ENCODE measurements around the gene ANKRD60. TPM values are rescaled to one million over a fixed set of nuclear protein-coding genes. Genes with fewer than 3 reads are reported as not detected.

Gene ANKRD60
- total and polyA plus RNA-seq, 5 donors: not detected

DNA sequence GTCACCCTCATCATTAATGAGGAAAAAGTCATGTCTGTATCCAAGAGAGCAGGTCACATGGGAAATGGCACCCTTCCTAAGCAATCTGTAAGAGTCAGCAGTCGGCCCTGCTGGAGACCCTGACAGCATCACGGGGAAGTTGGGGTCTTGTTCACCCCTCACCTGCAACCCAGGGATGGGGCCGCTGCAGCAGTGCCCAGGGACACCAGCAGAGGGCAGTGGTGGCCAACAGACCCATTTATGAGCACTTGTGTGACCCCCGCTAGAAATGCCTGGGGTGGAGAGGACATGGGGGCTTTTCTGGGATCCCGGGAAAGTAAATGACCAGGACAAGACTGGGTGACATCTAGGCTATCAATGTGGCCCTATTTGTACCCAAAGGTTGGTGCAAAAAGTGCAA is 35.9 kb downstream of the ANKRD60 start:
- intact Hi-C loops (cut with DNase I): no loop called here
- no peak overlapping the region for H3K4me3 ChIP-seq (ENCODE audit: low read length)
- H3K27me3 ChIP-seq (ENCODE audit: control insufficient read depth, insufficient read depth): no peaks in the 10 kb centered on the region
- no peak overlapping the region for H3K27ac ChIP-seq (ENCODE audit: low read length)
- H3K9me3 ChIP-seq (ENCODE audit: control insufficient read depth, low read length): no peaks in the 10 kb centered on the region
- WGBS: 48% methylated on average over 5 of the region's 5 CpGs
- ATAC-seq (no peak), DNase-seq (no peak)
- H3K4me1 ChIP-seq (ENCODE audit: control insufficient read depth, insufficient read depth, low read length): no peaks in the 10 kb centered on the region

DNA sequence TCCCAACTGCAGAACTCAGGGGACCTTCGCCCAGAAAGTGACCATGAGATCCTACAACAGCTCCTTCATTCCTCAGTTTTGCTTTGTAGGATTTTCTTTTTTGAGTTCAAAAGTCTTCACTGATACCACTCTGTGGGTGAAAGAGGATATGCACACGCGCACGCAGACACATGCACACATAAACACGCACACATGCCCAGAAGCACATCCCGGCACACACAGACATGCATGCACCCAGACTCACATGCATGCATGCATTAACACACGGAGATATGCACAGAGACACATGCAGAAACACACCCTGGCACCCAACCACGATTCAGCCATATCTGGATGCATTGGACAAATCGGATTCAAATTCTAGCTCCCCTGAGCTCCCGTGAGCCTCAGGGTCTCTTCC is 36.4 kb downstream of the ANKRD60 start:
- DNase-seq: no peak
- H3K27me3 ChIP-seq (ENCODE audit: control insufficient read depth, insufficient read depth): no peaks in the 10 kb centered on the region
- no peak overlapping the region for H3K4me3 ChIP-seq (ENCODE audit: low read length)
- H3K4me1 ChIP-seq (ENCODE audit: control insufficient read depth, insufficient read depth, low read length): no peaks in the 10 kb centered on the region
- intact Hi-C loops (cut with DNase I): no loop called here
- WGBS: 79% methylated on average over 10 of the region's 10 CpGs
- H3K9me3 ChIP-seq (ENCODE audit: control insufficient read depth, low read length): no peaks in the 10 kb centered on the region
- ATAC-seq: no peak
- no peak overlapping the region for H3K27ac ChIP-seq (ENCODE audit: low read length)

DNA sequence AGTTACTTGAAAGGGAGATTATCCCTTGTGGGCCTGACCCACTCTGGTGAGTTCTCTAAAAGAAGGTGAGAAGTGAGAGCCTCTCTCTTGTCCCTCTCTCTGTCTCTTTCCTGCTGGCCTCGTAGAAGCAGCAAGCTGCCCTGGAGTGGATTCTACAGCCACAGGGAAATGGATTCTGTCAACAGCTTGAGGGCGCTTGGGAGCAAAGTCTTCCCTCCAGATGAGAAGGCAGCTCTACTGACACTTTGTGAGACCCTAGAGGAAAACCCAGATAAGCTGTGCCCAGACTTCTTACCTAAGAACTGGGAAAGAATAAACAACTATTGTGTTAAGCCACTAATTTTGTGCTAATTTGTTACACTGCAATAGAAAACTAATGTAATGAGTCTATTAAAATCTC is 39.9 kb downstream of the ANKRD60 start:
- no peaks in the 10 kb centered on the region for H3K27me3 ChIP-seq (ENCODE audit: control insufficient read depth, insufficient read depth)
- no peak overlapping the region for H3K4me3 ChIP-seq (ENCODE audit: low read length)
- DNase-seq (no peak), ATAC-seq (no peak)
- no peaks in the 10 kb centered on the region for H3K9me3 ChIP-seq (ENCODE audit: control insufficient read depth, low read length)
- intact Hi-C loops (cut with DNase I): loop anchor here in 1 of 4 donors (10.0 kb wide), 1 partner anchor 534 kb away; no protein-coding TSS in a partner anchor
- H3K27ac ChIP-seq (ENCODE audit: low read length): no peak overlapping the region
- WGBS: 26% methylated on average over 2 of the region's 2 CpGs
- H3K4me1 ChIP-seq (ENCODE audit: control insufficient read depth, insufficient read depth, low read length): no peaks in the 10 kb centered on the region

DNA sequence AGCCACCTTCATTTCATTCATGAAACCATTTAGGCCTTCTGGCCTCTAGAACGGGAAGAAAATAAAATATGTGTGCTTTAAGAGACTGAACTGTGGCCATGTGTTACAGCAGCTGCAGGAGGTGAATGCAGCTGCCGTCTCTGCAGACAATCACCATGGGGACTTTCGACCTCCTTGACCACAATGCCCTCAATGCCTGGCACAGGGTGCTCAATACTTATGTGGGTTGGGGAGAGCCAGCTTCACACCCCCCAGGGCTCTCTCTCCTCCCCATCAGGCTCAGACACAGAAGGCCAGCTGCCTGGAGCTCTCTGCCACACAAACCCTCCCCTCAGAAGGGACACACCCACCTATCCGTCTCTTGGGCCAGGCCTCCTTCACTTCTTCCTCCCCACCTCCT is 43.5 kb downstream of the ANKRD60 start:
- DNase-seq: no peak
- H3K4me1 ChIP-seq (ENCODE audit: control insufficient read depth, insufficient read depth, low read length): no peaks in the 10 kb centered on the region
- no peak overlapping the region for H3K27ac ChIP-seq (ENCODE audit: low read length)
- no peak for ATAC-seq
- no peaks in the 10 kb centered on the region for H3K9me3 ChIP-seq (ENCODE audit: control insufficient read depth, low read length)
- no peaks in the 10 kb centered on the region for H3K27me3 ChIP-seq (ENCODE audit: control insufficient read depth, insufficient read depth)
- H3K4me3 ChIP-seq (ENCODE audit: low read length): no peak overlapping the region
- WGBS: 93% methylated on average over 4 of the region's 4 CpGs
- intact Hi-C loops (cut with DNase I): loop anchor here in 1 of 4 donors (10.0 kb wide), 1 partner anchor 530 kb away; no protein-coding TSS in a partner anchor

DNA sequence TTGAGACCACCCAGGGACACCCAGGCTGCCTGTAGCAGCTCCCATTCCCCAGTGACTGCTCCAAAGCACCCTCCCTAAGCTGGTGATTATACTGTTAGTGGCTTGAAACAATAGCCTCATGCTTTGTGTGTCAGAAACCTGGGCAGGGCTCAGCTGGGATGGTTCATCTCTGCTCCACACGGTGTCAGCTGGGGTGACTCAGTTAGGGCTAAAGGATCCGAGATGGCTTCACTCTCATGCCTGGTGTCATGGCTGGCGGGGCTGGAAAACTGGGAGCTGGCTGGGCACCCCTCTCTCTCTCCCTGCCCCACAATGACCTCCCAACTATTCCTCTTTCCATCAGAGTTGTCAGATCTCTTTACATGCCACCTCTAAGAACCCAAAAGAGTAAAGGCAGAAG is 44.4 kb downstream of the ANKRD60 start:
- no peaks in the 10 kb centered on the region for H3K4me1 ChIP-seq (ENCODE audit: control insufficient read depth, insufficient read depth, low read length)
- ATAC-seq: no peak
- intact Hi-C loops (cut with DNase I): loop anchor here in 1 of 4 donors (10.0 kb wide), 1 partner anchor 529 kb away; no protein-coding TSS in a partner anchor
- H3K27me3 ChIP-seq (ENCODE audit: control insufficient read depth, insufficient read depth): no peaks in the 10 kb centered on the region
- no peak overlapping the region for H3K27ac ChIP-seq (ENCODE audit: low read length)
- DNase-seq: no peak
- no peak overlapping the region for H3K4me3 ChIP-seq (ENCODE audit: low read length)
- no peaks in the 10 kb centered on the region for H3K9me3 ChIP-seq (ENCODE audit: control insufficient read depth, low read length)
- 94% methylated on average over 3 of the region's 3 CpGs for WGBS

DNA sequence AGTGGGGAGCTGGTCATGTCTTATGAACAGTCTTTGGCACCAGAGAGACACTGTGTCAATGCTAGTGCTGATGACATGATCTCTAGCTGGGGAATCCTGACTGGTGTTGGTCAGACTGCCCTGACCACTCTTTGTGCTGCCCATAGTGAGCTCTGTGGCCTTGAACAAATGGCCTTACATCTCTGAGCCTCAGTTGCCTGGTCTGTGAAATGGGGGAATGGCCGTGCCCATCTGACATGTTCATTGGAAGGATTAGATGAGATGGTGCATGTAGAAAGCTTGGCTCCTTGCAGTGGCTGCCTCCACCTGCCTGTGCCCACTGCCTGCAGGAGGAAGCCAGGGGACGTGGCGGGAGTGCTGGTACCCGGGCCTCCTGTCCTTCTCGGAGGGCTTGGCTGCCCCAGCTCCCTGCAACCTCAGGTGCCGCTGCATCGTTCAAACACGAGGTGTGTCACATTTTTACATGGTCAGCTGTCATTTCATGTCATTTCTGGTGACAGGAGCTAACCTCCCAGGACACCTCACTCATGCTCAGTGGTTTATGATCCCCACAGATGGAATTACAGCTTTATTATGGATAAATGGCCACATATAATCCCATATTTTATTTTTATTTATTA is 45.8 kb downstream of the ANKRD60 start:
- 93% methylated on average over 8 of the region's 8 CpGs for WGBS
- Histone ChIP-seq H3K4me1 (ENCODE audit: control insufficient read depth, insufficient read depth, low read length) (no peaks in the 10 kb centered on the region), H3K27ac (ENCODE audit: low read length) (no peak overlapping the region), H3K9me3 (ENCODE audit: control insufficient read depth, low read length) (no peaks in the 10 kb centered on the region), H3K4me3 (ENCODE audit: low read length) (no peak overlapping the region), H3K27me3 (ENCODE audit: control insufficient read depth, insufficient read depth) (no peaks in the 10 kb centered on the region)
- DNase-seq: no peak
- intact Hi-C loops (cut with DNase I): loop anchor here in 1 of 4 donors (10.0 kb wide), 1 partner anchor 528 kb away; no protein-coding TSS in a partner anchor
- no peak for ATAC-seq

DNA sequence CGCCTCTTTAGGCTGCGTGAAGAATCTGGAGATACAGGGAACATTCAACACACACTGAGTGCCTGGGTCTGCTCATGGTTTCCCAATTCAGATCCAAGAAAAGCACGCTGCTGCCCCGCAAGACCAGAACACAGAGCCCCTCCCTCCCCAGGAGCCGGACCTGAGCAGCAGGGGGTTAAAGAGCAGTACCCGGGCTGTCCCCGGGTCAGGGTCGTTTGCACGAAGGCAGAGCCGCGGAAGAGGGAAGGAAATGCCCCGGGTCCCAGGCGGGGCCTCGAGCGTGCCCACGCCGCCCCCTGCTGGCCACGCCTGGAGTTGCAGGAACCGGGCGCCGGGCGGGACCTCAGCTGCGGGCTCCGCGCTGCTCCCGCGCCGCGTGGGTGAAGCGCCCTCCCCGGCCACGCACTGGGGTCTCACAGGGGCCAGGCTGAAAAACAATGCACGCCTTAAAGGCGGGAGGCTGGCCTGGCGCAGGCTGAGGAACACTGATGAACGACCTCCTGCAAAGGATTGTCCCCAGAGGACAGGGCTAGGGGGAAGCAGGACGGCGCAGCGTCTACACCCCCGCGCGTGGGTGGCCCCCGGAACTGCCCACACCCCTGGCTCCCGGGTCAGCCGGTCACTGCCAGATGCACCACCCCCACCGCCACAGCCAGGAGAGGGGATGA is 48.9 kb downstream of the ANKRD60 start:
- WGBS: 2% methylated on average over 46 of the region's 46 CpGs
- no peak overlapping the region for H3K27ac ChIP-seq (ENCODE audit: low read length)
- intact Hi-C loops (cut with DNase I): loop anchor here (2.0 to 10.0 kb wide), 2 partner anchors 525 kb away; no protein-coding TSS in a partner anchor

DNA sequence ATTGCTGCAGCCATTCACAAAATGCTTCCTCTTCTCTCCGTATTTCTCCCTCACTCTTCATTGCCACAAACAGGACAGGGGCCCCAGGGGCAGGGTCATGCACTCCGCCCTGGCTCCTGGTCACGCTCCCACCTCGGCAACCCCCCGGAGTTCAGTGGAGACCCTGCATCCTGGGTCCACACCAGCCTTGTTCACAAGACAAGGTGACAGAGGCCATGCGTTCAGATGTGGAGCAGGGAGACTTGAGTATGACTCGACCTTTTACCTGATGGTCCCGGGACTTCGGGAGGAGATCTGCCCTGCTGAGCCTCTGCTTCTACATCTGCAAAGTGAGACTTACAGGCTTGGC is 49.4 kb downstream of the ANKRD60 start:
- H3K27ac ChIP-seq (ENCODE audit: low read length): no peak overlapping the region
- H3K9me3 ChIP-seq (ENCODE audit: control insufficient read depth, low read length): no peaks in the 10 kb centered on the region
- 54% methylated on average over 9 of the region's 9 CpGs for WGBS
- no peak for ATAC-seq
- H3K4me1 ChIP-seq (ENCODE audit: control insufficient read depth, insufficient read depth, low read length): no peaks in the 10 kb centered on the region
- no peaks in the 10 kb centered on the region for H3K27me3 ChIP-seq (ENCODE audit: control insufficient read depth, insufficient read depth)
- DNase-seq: no peak
- intact Hi-C loops (cut with DNase I): loop anchor here in 3 of 4 donors (2.0 to 10.0 kb wide), 2 partner anchors 524 kb away; no protein-coding TSS in a partner anchor
- H3K4me3 ChIP-seq (ENCODE audit: low read length): no peak overlapping the region

More for the DNA sequence above, 48.9 kb downstream of the ANKRD60 start:
- H3K4me1 ChIP-seq (ENCODE audit: control insufficient read depth, insufficient read depth, low read length): no peaks in the 10 kb centered on the region
- peak overlapping the region; percentile 7 for H3K4me3 ChIP-seq (ENCODE audit: low read length)
- ATAC-seq (peak; percentile 73 to 85), DNase-seq (peak; percentile 51 to 86 (median 86))
- no peaks in the 10 kb centered on the region for H3K9me3 ChIP-seq (ENCODE audit: control insufficient read depth, low read length)
- no peaks in the 10 kb centered on the region for H3K27me3 ChIP-seq (ENCODE audit: control insufficient read depth, insufficient read depth)

DNA sequence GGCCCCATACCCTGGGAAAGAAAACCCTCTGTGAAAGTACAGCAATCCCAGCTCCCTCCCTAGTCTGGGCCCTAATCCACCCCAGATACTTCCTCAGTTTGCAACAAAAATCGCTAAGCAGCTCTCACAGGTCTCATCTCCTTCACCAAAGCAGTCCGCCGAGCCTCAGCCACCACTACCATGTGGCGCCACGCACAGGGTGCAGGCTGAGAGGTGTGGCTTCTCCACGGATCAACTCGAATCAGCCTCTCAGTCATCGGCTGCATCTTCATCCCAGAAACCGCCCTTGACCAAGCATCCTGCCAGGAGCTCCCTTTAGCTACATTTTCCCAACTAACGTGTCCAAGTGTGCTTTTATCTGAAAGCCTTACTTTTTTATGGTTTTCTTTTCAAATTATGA is 50.7 kb downstream of the ANKRD60 start:
- H3K4me1 ChIP-seq (ENCODE audit: control insufficient read depth, insufficient read depth, low read length): no peaks in the 10 kb centered on the region
- no peak overlapping the region for H3K27ac ChIP-seq (ENCODE audit: low read length)
- H3K27me3 ChIP-seq (ENCODE audit: control insufficient read depth, insufficient read depth): no peaks in the 10 kb centered on the region
- WGBS: 91% methylated on average over 10 of the region's 10 CpGs
- no peak for ATAC-seq
- intact Hi-C loops (cut with DNase I): loop anchor here in 3 of 4 donors (2.0 to 10.0 kb wide), 2 partner anchors 523 kb away; no protein-coding TSS in a partner anchor
- no peak overlapping the region for H3K4me3 ChIP-seq (ENCODE audit: low read length)
- no peak for DNase-seq
- no peaks in the 10 kb centered on the region for H3K9me3 ChIP-seq (ENCODE audit: control insufficient read depth, low read length)

DNA sequence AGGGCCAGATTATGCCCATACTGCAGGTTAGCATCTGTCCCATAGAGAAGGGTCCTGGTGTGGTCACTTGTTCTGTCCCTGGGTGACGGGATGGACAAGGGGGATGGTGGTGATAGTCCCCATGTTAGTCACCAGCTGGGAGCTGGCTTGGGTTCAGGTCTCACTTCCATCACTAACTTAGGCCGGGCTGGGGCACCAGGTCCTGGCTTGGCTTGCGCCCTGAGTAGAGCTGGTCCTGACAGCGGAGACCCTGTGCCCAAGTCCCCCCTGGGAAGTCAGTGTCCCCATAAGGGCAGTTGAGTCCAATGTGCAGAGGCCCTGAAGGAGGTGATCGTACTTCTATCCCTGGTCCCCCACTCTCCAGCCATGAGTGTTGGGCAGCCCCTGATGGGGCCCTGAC is 52.6 kb downstream of the ANKRD60 start:
- DNase-seq: no peak

DNA sequence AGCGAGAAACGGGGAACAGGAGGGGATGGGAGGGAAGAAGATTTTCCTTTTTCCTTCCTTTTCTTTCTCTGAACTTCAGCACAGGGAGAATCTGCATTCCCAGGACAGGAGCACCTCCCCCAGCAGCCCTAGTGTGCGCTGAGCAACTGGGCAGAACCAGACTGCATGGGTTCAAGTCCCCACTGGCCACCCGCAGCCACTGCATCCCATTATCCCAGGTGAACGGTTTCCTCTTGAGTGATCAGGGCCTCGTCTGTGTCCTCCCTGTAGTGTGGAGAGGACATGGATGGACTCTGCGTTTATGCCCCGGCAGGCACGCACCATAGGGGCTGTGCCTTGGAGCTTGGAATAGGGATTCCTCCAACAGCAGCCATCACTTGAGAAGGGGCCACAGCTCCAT is 53.0 kb downstream of the ANKRD60 start:
- Histone ChIP-seq H3K4me3 (ENCODE audit: low read length) (no peak overlapping the region), H3K4me1 (ENCODE audit: control insufficient read depth, insufficient read depth, low read length) (no peaks in the 10 kb centered on the region), H3K9me3 (ENCODE audit: control insufficient read depth, low read length) (no peaks in the 10 kb centered on the region), H3K27ac (ENCODE audit: low read length) (peak overlapping the region; percentile 16), H3K27me3 (ENCODE audit: control insufficient read depth, insufficient read depth) (no peaks in the 10 kb centered on the region)
- no peak for DNase-seq
- intact Hi-C loops (cut with DNase I): loop anchor here in 1 of 4 donors (10.0 kb wide), 1 partner anchor 521 kb away; no protein-coding TSS in a partner anchor
- WGBS: 86% methylated on average over 9 of the region's 9 CpGs
- ATAC-seq: no peak

More for the DNA sequence above, 52.6 kb downstream of the ANKRD60 start:
- H3K27ac ChIP-seq (ENCODE audit: low read length): peak overlapping the region; percentile 16
- H3K27me3 ChIP-seq (ENCODE audit: control insufficient read depth, insufficient read depth): no peaks in the 10 kb centered on the region
- no peaks in the 10 kb centered on the region for H3K9me3 ChIP-seq (ENCODE audit: control insufficient read depth, low read length)
- 96% methylated on average over 5 of the region's 5 CpGs for WGBS
- H3K4me1 ChIP-seq (ENCODE audit: control insufficient read depth, insufficient read depth, low read length): no peaks in the 10 kb centered on the region
- H3K4me3 ChIP-seq (ENCODE audit: low read length): no peak overlapping the region
- intact Hi-C loops (cut with DNase I): loop anchor here in 1 of 4 donors (10.0 kb wide), 1 partner anchor 521 kb away; no protein-coding TSS in a partner anchor
- ATAC-seq: no peak

Measured in right cardiac atrium (tissue), 5 donors.